Measurements from ENCODE around the gene ZNF609. TPM values are rescaled to one million over a fixed set of nuclear protein-coding genes. Genes with fewer than 3 reads are reported as not detected.

Gene ZNF609, protein sequence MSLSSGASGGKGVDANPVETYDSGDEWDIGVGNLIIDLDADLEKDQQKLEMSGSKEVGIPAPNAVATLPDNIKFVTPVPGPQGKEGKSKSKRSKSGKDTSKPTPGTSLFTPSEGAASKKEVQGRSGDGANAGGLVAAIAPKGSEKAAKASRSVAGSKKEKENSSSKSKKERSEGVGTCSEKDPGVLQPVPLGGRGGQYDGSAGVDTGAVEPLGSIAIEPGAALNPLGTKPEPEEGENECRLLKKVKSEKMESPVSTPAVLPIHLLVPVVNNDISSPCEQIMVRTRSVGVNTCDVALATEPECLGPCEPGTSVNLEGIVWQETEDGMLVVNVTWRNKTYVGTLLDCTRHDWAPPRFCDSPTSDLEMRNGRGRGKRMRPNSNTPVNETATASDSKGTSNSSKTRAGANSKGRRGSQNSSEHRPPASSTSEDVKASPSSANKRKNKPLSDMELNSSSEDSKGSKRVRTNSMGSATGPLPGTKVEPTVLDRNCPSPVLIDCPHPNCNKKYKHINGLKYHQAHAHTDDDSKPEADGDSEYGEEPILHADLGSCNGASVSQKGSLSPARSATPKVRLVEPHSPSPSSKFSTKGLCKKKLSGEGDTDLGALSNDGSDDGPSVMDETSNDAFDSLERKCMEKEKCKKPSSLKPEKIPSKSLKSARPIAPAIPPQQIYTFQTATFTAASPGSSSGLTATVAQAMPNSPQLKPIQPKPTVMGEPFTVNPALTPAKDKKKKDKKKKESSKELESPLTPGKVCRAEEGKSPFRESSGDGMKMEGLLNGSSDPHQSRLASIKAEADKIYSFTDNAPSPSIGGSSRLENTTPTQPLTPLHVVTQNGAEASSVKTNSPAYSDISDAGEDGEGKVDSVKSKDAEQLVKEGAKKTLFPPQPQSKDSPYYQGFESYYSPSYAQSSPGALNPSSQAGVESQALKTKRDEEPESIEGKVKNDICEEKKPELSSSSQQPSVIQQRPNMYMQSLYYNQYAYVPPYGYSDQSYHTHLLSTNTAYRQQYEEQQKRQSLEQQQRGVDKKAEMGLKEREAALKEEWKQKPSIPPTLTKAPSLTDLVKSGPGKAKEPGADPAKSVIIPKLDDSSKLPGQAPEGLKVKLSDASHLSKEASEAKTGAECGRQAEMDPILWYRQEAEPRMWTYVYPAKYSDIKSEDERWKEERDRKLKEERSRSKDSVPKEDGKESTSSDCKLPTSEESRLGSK (N-terminal part only)
- total RNA-seq (2021; fragmentation: NEBNext Ultra II Directional; extraction: Animal tissue kit (Norgen Biotek cat#: 25700)), result 10 to 100 TPM; 19.7 to 22.1 (median 20.4) TPM
- long read RNA-seq, partial matches to known transcripts, result 1 of 3 reads
- long read RNA-seq, other reads (novel, unspliced or antisense), result 2 of 3 reads

DNA sequence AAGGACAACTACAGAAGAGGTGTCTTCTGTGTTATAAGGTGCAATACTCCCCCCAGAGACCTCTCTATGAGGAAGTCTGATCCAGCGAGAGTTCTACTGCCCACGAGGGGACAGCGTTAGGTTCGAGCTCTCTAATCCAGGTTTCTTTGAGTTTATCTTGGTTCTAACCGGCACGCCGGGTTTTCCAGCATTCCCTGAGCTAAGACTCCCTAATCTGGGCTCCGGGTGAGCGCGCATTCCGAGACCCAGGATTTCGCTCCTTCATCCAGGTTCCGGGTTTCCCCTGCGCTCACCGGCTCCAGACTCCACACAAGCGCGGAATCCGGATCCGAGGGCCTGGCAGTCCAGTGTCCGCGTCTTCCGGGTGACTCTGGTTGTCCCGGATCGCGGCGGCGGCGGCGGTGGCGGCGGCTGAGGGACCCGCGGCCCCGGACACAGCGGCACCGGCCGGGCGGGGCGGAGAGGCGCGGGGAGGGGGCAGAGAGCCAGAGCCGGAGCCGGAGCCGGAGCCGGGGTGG, at the start of gene ZNF609:
ZNF609 (plus strand) TSS at position 373 of the 518 bp plus-strand sequence. CDS start 38,842 bp downstream, outside the sequence.
- TF ChIP-seq, protein P1, sequence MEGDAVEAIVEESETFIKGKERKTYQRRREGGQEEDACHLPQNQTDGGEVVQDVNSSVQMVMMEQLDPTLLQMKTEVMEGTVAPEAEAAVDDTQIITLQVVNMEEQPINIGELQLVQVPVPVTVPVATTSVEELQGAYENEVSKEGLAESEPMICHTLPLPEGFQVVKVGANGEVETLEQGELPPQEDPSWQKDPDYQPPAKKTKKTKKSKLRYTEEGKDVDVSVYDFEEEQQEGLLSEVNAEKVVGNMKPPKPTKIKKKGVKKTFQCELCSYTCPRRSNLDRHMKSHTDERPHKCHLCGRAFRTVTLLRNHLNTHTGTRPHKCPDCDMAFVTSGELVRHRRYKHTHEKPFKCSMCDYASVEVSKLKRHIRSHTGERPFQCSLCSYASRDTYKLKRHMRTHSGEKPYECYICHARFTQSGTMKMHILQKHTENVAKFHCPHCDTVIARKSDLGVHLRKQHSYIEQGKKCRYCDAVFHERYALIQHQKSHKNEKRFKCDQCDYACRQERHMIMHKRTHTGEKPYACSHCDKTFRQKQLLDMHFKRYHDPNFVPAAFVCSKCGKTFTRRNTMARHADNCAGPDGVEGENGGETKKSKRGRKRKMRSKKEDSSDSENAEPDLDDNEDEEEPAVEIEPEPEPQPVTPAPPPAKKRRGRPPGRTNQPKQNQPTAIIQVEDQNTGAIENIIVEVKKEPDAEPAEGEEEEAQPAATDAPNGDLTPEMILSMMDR (IDR thresholded peaks at IDR 0.05), result no peak
- peak; percentile 96 for DNase-seq
- peak within 1 kb of the TSS; percentile 93 for H3K4me3 Mint-ChIP-seq
- no peaks in the 10 kb centered on the region; the same call in none of the 2 replicates for H3K27me3 Mint-ChIP-seq (ENCODE audit: insufficient read depth)
- peaks cover 53% of the 10 kb centered on the region for H3K4me1 Mint-ChIP-seq (ENCODE audit: low read depth)
- peak within 1 kb of the TSS; percentile 88 for H3K27ac Mint-ChIP-seq
- peaks cover 14% of the 10 kb centered on the region for H3K36me3 Mint-ChIP-seq (ENCODE audit: low read depth)
- H3K9me3 Mint-ChIP-seq, result no peaks in the 10 kb centered on the region

DNA sequence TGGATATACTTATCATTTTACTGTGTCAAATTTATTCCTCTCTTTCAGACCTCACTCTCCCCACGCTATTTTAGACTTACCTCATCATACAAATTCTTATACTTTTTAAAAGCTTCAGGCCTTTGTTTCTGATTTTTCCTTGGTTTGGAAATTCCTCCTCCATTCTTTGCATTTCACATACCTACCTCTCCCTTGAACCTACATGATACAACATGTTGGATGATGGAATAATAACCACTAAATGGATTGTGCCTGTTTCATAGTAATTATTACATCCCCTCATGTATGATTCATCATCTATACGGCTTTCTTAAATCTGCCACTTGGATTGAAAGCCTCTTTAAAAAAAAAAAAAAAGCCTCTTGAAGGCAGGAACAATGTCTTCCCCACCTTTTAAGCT, 48.2 kb upstream of the ZNF609 start:
- no peak for DNase-seq
- H3K4me1 Mint-ChIP-seq (ENCODE audit: low read depth), result peaks cover 4% of the 10 kb centered on the region; the same call in 1 of the 2 replicates
- H3K36me3 Mint-ChIP-seq (ENCODE audit: low read depth), result peaks cover 47% of the 10 kb centered on the region
- H3K27me3 Mint-ChIP-seq (ENCODE audit: insufficient read depth), result no peaks in the 10 kb centered on the region
- no peak overlapping the region for H3K27ac Mint-ChIP-seq
- TF ChIP-seq, protein P1 (IDR thresholded peaks at IDR 0.05), result no peak
- H3K9me3 Mint-ChIP-seq, result no peaks in the 10 kb centered on the region
- H3K4me3 Mint-ChIP-seq, result no peak overlapping the region

DNA sequence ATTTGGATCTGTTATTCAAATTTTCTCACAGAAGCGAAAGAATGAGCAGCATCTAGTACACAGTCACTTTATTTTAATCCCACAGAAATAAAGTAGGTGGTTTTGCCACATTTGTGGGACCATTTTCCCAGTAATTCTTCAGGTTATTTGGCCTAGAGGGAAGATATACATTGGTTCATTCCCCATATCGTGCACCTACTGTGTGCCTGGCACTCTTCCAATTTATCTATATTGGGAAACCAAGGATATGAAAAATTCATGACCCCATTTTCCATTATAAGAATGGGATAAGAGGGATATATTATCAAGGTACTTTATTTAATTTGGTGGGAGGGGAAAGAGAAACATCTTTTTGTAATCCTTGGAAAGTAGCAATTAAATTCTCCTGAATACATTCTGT, 37.7 kb upstream of the ZNF609 start:
- no peaks in the 10 kb centered on the region for H3K27me3 Mint-ChIP-seq (ENCODE audit: insufficient read depth)
- H3K4me3 Mint-ChIP-seq, result no peak overlapping the region
- H3K4me1 Mint-ChIP-seq (ENCODE audit: low read depth), result no peaks in the 10 kb centered on the region
- DNase-seq, result no peak
- H3K9me3 Mint-ChIP-seq, result no peaks in the 10 kb centered on the region
- H3K36me3 Mint-ChIP-seq (ENCODE audit: low read depth), result peaks cover 18% of the 10 kb centered on the region
- no peak overlapping the region for H3K27ac Mint-ChIP-seq
- TF ChIP-seq, protein P1 (IDR thresholded peaks at IDR 0.05), result no peak

DNA sequence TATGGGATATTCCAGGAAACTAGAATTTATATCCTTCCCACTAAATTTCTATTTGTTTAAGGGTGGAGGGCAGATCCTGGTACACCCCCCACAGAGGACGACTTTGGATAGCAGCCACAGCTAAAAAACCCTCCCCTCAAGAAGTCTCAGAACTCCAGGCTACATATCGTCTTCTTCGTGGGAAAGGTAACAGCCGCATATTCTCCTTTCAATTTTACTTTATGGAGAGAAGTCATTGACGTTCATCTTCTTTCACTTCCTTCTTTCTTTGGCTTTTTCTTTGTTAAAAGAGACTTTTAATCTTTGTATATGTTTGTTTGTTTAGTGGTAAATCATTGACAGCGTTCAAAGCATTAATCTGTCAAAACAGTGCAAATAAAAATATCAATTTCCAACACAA, 36.4 kb upstream of the ZNF609 start:
- Mint-ChIP-seq H3K36me3 (ENCODE audit: low read depth) (peaks cover 15% of the 10 kb centered on the region; the same call in 1 of the 2 replicates), H3K27me3 (ENCODE audit: insufficient read depth) (no peaks in the 10 kb centered on the region), H3K27ac (no peak overlapping the region), H3K9me3 (no peaks in the 10 kb centered on the region), H3K4me1 (ENCODE audit: low read depth) (no peaks in the 10 kb centered on the region), H3K4me3 (no peak overlapping the region)
- TF ChIP-seq, protein P1 (IDR thresholded peaks at IDR 0.05), result no peak
- DNase-seq, result no peak

DNA sequence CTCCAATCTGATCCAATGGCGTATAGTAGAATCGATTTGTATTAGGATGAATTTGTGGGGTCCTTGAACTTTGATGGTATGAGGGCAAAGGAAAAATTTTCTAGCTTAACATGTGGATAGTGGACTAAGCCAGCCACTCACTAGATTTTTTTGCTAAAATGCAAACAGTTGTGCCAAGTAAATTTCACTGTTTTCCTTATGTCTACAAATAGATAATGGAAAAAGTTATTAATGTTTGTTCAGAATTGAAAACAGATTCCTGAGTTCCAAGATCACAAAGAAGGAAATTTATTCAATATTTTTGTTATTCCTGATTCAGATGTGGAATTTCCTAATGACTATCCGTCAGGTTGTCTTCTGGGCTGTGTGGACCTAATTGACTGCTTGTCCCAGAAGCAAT, 35.2 kb upstream of the ZNF609 start:
- no peak for DNase-seq
- TF ChIP-seq, protein P1 (IDR thresholded peaks at IDR 0.05), result no peak
- H3K36me3 Mint-ChIP-seq (ENCODE audit: low read depth), result peaks cover 15% of the 10 kb centered on the region; the same call in 1 of the 2 replicates
- no peak overlapping the region for H3K4me3 Mint-ChIP-seq
- H3K27ac Mint-ChIP-seq, result no peak overlapping the region
- no peaks in the 10 kb centered on the region for H3K27me3 Mint-ChIP-seq (ENCODE audit: insufficient read depth)
- H3K4me1 Mint-ChIP-seq (ENCODE audit: low read depth), result peaks cover 10% of the 10 kb centered on the region
- H3K9me3 Mint-ChIP-seq, result no peaks in the 10 kb centered on the region

All from HFFc6 (cell line).